Endothelial cell of umbilical vein (primary cell): Measurements from ENCODE around the gene RPL22.

Experiments
- EZH2 ChIP-seq: IDR thresholded peaks from 2 replicates; pipeline ENCODE4 v1.6.1; 2012; ENCODE audit warnings: borderline replicate concordance, low read depth, mild to moderate bottlenecking, moderate library complexity, low read length, inconsistent platforms; ENCODE audit not compliant: severe bottlenecking
- FOS ChIP-seq: IDR thresholded peaks from 2 replicates; pipeline ENCODE4 v1.6.1; 2011; ENCODE audit warnings: mild to moderate bottlenecking, low read length, moderate library complexity, borderline replicate concordance; ENCODE audit not compliant: insufficient read depth
- JUN ChIP-seq: IDR thresholded peaks from 2 replicates; pipeline ENCODE4 v1.6.1; 2011; ENCODE audit warnings: borderline replicate concordance, low read depth; ENCODE audit not compliant: insufficient read length, insufficient read depth
- MYC ChIP-seq: IDR thresholded peaks from one replicate; pipeline ENCODE4 v1.6.1; 2011; ENCODE audit warnings: mild to moderate bottlenecking, low read depth, low read length
- POLR2A ChIP-seq: IDR thresholded peaks from 2 replicates; pipeline ENCODE4 v1.6.1; 2012; ENCODE audit warnings: low read depth, mild to moderate bottlenecking, control low read depth, low read length
- POLR2AphosphoS5 ChIP-seq: IDR thresholded peaks from 2 replicates; pipeline ENCODE4 v1.6.1; 2012; ENCODE audit warnings: low read depth, mild to moderate bottlenecking, control low read depth, low read length, moderate library complexity; ENCODE audit not compliant: insufficient read depth
- TF ChIP-seq, protein P1 (sequence below), 2 donors: IDR thresholded peaks; 1 replicate in 1 of 2; 2 replicates in 1 of 2; pipeline ENCODE4 v1.5.1; 2011; ENCODE audit warnings: low read length in 2 of 2, mild to moderate bottlenecking in 2 of 2, moderate library complexity in 2 of 2, control low read depth in 1 of 2, inconsistent platforms in 1 of 2, low read depth in 1 of 2; ENCODE audit not compliant: insufficient read depth in 1 of 2; ENCODE audit errors: extremely low read depth in 1 of 2
- TF ChIP-seq, protein P2 (sequence below): IDR thresholded peaks from 2 replicates; pipeline ENCODE4 v1.6.1; 2011; ENCODE audit not compliant: insufficient read depth, insufficient read length

DNA sequence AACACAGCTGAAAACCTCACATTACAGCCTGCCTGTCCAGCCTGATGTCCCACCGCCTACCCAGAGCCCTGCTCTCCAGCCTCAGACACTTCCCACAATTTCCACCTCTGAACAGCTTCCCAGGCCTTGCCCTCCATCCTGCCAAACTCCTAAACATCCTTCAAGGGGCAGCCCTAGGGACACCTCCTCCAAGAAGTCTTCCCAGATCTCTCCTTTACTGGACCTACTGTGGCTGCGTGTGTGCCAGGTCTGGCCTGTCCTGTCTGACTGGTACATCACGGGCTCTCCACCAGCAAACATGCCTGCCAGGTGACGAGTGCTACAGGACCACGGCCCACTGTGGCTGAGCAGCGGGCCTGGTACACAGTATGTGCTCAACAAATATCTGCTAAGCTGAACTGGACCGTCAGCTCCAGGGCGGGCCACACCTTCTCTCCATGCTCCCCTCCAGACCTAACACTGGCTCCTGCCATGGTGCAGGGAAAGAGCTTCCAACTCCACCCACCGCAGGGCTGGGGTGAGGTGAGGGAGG is 48.0 kb downstream of the RPL22 start:
- TF ChIP-seq, protein P1, sequence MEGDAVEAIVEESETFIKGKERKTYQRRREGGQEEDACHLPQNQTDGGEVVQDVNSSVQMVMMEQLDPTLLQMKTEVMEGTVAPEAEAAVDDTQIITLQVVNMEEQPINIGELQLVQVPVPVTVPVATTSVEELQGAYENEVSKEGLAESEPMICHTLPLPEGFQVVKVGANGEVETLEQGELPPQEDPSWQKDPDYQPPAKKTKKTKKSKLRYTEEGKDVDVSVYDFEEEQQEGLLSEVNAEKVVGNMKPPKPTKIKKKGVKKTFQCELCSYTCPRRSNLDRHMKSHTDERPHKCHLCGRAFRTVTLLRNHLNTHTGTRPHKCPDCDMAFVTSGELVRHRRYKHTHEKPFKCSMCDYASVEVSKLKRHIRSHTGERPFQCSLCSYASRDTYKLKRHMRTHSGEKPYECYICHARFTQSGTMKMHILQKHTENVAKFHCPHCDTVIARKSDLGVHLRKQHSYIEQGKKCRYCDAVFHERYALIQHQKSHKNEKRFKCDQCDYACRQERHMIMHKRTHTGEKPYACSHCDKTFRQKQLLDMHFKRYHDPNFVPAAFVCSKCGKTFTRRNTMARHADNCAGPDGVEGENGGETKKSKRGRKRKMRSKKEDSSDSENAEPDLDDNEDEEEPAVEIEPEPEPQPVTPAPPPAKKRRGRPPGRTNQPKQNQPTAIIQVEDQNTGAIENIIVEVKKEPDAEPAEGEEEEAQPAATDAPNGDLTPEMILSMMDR (IDR thresholded peaks at IDR 0.05; ENCODE audit: extremely low read depth in 1 of 2, insufficient read depth in 1 of 2, low read depth in 1 of 2, low read length in 2 of 2): no peak
- TF ChIP-seq POLR2A (no peak), EZH2 (no peak), POLR2AphosphoS5 (no peak), JUN (no peak), FOS (no peak), MYC (no peak)
- TF ChIP-seq, protein P2, sequence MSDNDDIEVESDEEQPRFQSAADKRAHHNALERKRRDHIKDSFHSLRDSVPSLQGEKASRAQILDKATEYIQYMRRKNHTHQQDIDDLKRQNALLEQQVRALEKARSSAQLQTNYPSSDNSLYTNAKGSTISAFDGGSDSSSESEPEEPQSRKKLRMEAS: no peak
